Endothelial cell (in vitro differentiated cells): ENCODE data around the gene FAM193B. TPM values are rescaled to one million over a fixed set of nuclear protein-coding genes. Genes with fewer than 3 reads are reported as not detected.

Experiments
- DNase-seq: peaks from one replicate; pipeline ENCODE4 v3.0.0; 2021; ENCODE audit warnings: low spot score
- H3K27ac Mint-ChIP-seq: one replicate; pipeline ENCODE4 v1.8.0; 2021; ENCODE audit warnings: mixed read lengths, inconsistent platforms; ENCODE audit not compliant: unreplicated experiment
- H3K27me3 Mint-ChIP-seq: one replicate; pipeline ENCODE4 v1.8.0; 2021; ENCODE audit warnings: mild to moderate bottlenecking, moderate library complexity, mixed read lengths, inconsistent platforms; ENCODE audit not compliant: unreplicated experiment
- H3K36me3 Mint-ChIP-seq: one replicate; pipeline ENCODE4 v1.8.0; 2021; ENCODE audit warnings: mild to moderate bottlenecking, low read depth, mixed read lengths, inconsistent platforms; ENCODE audit not compliant: unreplicated experiment
- H3K4me1 Mint-ChIP-seq: one replicate; pipeline ENCODE4 v1.8.0; 2021; ENCODE audit warnings: mild to moderate bottlenecking, mixed read lengths, inconsistent platforms; ENCODE audit not compliant: unreplicated experiment
- H3K4me3 Mint-ChIP-seq: one replicate; pipeline ENCODE4 v1.8.0; 2021; ENCODE audit warnings: mild to moderate bottlenecking, mixed read lengths, inconsistent platforms; ENCODE audit not compliant: unreplicated experiment
- H3K9me3 Mint-ChIP-seq: one replicate; pipeline ENCODE4 v1.8.0; 2021; ENCODE audit warnings: mixed read lengths, inconsistent platforms; ENCODE audit not compliant: unreplicated experiment
- total RNA-seq: library from RNA; stranded (reverse); fragmentation: NEBNext Ultra II Directional; extraction: Animal tissue kit (Norgen Biotek cat#: 25700); gene quantifications from one replicate; pipeline ENCODE4 v1.2.1, GENCODE V29; 2021; ENCODE audit not compliant: unreplicated experiment
- TF ChIP-seq, protein P1 (sequence below): fragments of 200-600 bp; sonication (generic); IDR thresholded peaks from one replicate; pipeline ENCODE4 v1.5.0; 2021; ENCODE audit warnings: antibody characterized with exemption; ENCODE audit not compliant: unreplicated experiment

The FAM193B gene
- total RNA-seq, 1 donor from 2014 or later: 97.6 TPM

DNA sequence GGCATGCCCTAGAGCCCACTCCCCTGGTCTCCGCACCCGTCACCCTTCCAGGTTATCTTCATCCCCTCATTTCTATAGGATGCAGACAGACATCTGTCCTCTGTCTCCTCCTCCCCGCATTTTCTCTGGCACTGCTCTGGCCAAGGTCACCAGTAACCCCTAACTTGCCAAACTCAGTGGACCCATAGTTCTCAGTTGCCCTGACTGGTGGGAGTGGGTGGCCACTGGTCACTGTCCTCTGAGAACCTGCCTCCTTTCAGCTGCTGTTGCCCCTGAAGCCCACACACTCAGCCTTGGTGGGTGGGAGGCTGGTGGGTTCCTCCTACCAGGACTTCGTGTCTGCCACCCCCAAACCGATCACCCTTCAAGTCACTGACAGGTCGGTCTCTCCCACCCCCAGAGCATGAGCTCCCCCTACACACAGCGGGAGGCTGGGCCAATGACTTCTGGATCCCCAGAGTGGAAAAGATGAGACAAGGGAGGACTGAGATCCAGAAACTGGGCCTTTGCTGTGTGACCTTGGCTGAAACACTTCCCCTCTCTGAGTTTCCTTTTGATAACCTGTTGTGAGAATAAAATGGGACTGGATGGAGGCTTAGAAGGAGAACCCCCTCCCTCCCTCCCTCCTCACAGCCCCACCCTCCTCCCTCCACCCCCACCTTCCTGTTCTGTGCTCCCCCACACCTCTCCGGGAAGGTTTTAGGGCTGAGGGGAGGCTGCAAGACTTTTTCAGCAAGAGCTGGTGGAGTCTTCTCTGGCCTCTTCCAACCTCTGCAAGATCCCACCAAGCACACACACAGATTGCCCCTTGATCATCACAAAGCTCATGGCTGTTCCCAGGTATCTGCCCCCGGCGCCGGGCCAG, 78.6 kb downstream of the FAM193B start:
- Mint-ChIP-seq H3K4me1 (peaks cover 35% of the 10 kb centered on the region), H3K9me3 (no peaks in the 10 kb centered on the region), H3K4me3 (peak overlapping the region; percentile 82), H3K27me3 (peaks cover 32% of the 10 kb centered on the region), H3K36me3 (peaks cover 19% of the 10 kb centered on the region), H3K27ac (peak overlapping the region; percentile 53)
- TF ChIP-seq, protein P1, sequence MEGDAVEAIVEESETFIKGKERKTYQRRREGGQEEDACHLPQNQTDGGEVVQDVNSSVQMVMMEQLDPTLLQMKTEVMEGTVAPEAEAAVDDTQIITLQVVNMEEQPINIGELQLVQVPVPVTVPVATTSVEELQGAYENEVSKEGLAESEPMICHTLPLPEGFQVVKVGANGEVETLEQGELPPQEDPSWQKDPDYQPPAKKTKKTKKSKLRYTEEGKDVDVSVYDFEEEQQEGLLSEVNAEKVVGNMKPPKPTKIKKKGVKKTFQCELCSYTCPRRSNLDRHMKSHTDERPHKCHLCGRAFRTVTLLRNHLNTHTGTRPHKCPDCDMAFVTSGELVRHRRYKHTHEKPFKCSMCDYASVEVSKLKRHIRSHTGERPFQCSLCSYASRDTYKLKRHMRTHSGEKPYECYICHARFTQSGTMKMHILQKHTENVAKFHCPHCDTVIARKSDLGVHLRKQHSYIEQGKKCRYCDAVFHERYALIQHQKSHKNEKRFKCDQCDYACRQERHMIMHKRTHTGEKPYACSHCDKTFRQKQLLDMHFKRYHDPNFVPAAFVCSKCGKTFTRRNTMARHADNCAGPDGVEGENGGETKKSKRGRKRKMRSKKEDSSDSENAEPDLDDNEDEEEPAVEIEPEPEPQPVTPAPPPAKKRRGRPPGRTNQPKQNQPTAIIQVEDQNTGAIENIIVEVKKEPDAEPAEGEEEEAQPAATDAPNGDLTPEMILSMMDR: no peak
- no peak for DNase-seq

DNA sequence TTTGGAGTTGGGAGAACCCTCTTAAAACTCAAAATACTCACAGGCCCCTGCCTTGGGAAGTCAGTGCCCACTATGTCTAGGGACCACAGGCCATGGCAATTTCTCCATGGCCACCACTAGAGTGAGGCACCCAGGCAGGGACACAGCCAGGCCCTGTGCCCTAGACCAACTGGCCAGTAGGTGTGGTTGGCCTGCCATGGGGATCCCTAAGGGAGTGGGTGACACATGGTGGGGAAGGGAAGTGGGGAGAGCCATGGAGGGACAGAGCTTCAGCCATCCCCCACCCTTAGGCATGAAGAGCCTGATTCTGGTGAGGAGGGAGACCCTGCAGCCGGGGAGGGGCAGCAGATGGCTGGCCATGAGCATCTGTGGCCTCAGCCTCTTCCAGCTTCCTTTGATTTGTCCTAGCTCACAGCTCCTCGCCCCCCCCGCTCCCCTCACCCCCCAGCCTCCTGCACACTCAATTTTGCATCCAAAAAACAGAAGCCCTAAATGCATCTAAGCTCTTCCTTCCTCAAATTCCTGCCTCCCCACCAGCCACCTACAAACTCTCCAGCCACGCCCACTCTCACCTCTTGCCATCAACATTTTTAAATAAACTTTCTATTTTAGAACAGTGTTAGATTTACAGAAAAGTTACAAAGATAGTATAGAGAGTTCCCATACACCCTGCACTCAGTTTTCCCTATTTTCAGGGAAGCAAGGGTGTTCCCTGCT, 79.4 kb downstream of the FAM193B start:
- Mint-ChIP-seq H3K4me3 (peak overlapping the region; percentile 92), H3K9me3 (no peaks in the 10 kb centered on the region), H3K4me1 (peaks cover 41% of the 10 kb centered on the region), H3K27me3 (peaks cover 36% of the 10 kb centered on the region), H3K27ac (peak overlapping the region; percentile 53), H3K36me3 (peaks cover 24% of the 10 kb centered on the region)
- DNase-seq: no peak
- TF ChIP-seq, protein P1: no peak

DNA sequence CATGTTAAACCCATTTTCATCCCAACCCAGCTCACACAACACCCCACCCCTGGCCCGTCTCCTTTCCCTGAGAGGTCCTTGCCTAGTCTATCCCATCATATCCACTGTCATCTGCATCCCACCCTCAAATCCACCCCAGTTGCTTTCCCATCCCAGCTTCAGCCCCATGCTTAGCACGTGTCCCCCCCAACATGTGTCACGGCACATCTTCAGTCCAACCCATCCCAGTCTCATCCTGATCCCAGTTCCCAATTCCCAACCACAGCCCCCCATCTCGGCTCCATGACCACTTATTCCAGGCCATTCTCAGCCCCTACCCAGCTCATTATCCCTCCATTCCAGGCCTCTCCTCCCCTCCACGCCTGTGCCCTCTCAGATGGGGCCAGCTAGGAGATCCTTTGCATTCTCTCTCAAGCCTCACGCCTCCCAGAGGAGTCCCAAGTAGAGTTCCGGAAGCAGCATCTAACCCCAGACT, 80.3 kb downstream of the FAM193B start:
- DNase-seq: no peak
- peaks cover 40% of the 10 kb centered on the region for H3K4me1 Mint-ChIP-seq
- peak overlapping the region; percentile 84 for H3K27ac Mint-ChIP-seq
- peaks cover 30% of the 10 kb centered on the region for H3K27me3 Mint-ChIP-seq
- peak overlapping the region; percentile 92 for H3K4me3 Mint-ChIP-seq
- H3K9me3 Mint-ChIP-seq: no peaks in the 10 kb centered on the region
- H3K36me3 Mint-ChIP-seq: peaks cover 18% of the 10 kb centered on the region
- TF ChIP-seq, protein P1: no peak

DNA sequence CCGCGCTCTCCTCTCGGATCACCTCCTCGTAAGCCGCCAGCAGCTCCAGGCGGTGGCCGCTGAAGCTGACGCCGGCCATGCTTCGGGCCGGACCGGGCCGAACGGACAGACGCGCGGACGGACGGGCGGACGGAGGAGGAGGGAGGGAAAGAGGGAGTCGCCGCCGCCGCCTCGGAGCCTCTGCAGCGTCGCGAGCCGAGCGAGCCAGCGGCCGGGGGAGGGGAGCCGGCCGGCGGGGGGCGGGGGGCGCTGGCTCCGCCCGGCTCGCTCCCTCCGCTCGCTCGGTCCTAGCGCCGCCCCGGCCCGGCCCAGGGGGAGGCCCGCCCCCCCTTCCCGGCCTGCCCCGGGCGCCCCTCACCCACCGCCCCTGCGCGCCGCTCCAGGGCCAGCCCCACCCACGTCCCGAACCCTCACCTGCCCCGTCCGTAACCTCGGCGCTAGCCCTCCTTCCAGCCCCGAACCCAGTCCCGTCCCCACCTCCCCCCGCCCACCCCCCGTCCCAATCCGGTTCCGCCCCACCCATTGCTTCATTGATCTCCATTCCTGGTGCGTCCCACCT, 80.8 kb downstream of the FAM193B start, which contains the start of gene DBN1:
Gene DBN1, minus strand, starts transcription at position 192 of the 559 bp plus-strand sequence. Its CDS starts 113 bp downstream, at position 79.
- TF ChIP-seq, protein P1: no peak
- DNase-seq: peak; percentile 62
- Mint-ChIP-seq H3K27ac (peak within 1 kb of the TSS; percentile 84), H3K27me3 (peaks cover 29% of the 10 kb centered on the region), H3K9me3 (no peaks in the 10 kb centered on the region), H3K4me3 (peak within 1 kb of the TSS; percentile 92), H3K36me3 (peaks cover 20% of the 10 kb centered on the region), H3K4me1 (peaks cover 38% of the 10 kb centered on the region)
